ENCODE results near the gene NOP16.

GRCh38 chr5:176388444-176389134 lies at the start of gene NOP16, which contains the start of gene HIGD2A:
- TF ChIP-seq SP1 (IDR thresholded peaks at IDR 0.05) (no peak; the same call in 1 of the 2 replicates), BHLHE40 (IDR thresholded peaks at IDR 0.05; ENCODE audit: borderline replicate concordance) (no peak), ARNT (IDR thresholded peaks at IDR 0.05) (no peak), FOXA1 (IDR thresholded peaks at IDR 0.05) (no peak), TARDBP (IDR thresholded peaks at IDR 0.05) (no peak), FOXK2 (IDR thresholded peaks at IDR 0.05) (no peak), PKNOX1 (IDR thresholded peaks at IDR 0.05) (peak; percentile 53; the same call in 1 of the 2 replicates), HDGF (IDR thresholded peaks at IDR 0.05; ENCODE audit: borderline replicate concordance) (no peak), CTBP1 (IDR thresholded peaks at IDR 0.05; ENCODE audit: borderline replicate concordance) (peak; percentile 98), L3MBTL2 (conservative IDR thresholded peaks at IDR 0.05) (peak; percentile 98), SUZ12 (IDR thresholded peaks at IDR 0.05) (no peak), ZNF384 (IDR thresholded peaks at IDR 0.05) (no peak), FOXM1 (IDR thresholded peaks at IDR 0.05; ENCODE audit: borderline replicate concordance) (no peak)

Data from HEK293T (cell line).